WTC11 (cell line): Measurements from ENCODE around the gene AUH.

Source experiments
- CTCF ChIP-seq: fragments of 200-600 bp; IDR thresholded peaks from 2 replicates; pipeline ENCODE4 v1.8.0; 2022; ENCODE audit warnings: antibody characterized with exemption
- NR2C2 ChIP-seq: sonication (generic); formaldehyde crosslinking; IDR thresholded peaks from 2 replicates; pipeline ENCODE4 v1.8.0; 2022; ENCODE audit warnings: mild to moderate bottlenecking, missing genetic modification reagents
- ZBTB21 ChIP-seq: sonication (generic); formaldehyde crosslinking; IDR thresholded peaks from 2 replicates; pipeline ENCODE4 v1.8.1; 2023; ENCODE audit warnings: mild to moderate bottlenecking, missing genetic modification reagents, borderline replicate concordance

- TF ChIP-seq ZBTB21 (CRISPR knock-in tag) (no peak), NR2C2 (CRISPR knock-in tag) (no peak), CTCF (no peak)
Observed at GRCh38 chr9:91301161-91301560, 60.6 kb downstream of the AUH start.
